GM12874 (cell line): ENCODE data around the gene DESI2.

ENCODE experiments used
- CTCF ChIP-seq: IDR thresholded peaks from 2 replicates; pipeline ENCODE4 v1.5.1; 2011; ENCODE audit warnings: low read depth, mild to moderate bottlenecking, control low read depth, low read length, moderate library complexity; ENCODE audit not compliant: insufficient read depth

The DESI2 gene

GRCh38 chr1:244657421-244657820 is 4.5 kb downstream of the DESI2 start:
- TF ChIP-seq CTCF: no peak

GRCh38 chr1:244659694-244660093 is 6.8 kb downstream of the DESI2 start:
- no peak for TF ChIP-seq CTCF

GRCh38 chr1:244660595-244660994 is 7.7 kb downstream of the DESI2 start:
- no peak for TF ChIP-seq CTCF

GRCh38 chr1:244662599-244662998 is 9.7 kb downstream of the DESI2 start:
- TF ChIP-seq CTCF: no peak

- no peak for TF ChIP-seq CTCF
Measured at GRCh38 chr1:244664353-244664752, 11.4 kb downstream of the DESI2 start.

GRCh38 chr1:244665771-244666217 is 12.9 kb downstream of the DESI2 start:
- TF ChIP-seq CTCF: no peak

- TF ChIP-seq CTCF: no peak
Measured at GRCh38 chr1:244667797-244668196, 14.9 kb downstream of the DESI2 start.
